ENCODE measurements around the gene NLGN3. TPM values are rescaled to one million over a fixed set of nuclear protein-coding genes. Genes with fewer than 3 reads are reported as not detected.

The NLGN3 gene
- total and polyA plus RNA-seq, 2 donors (not counting 1 experiment from before 2014, with no cell fraction given): 0.41 to 0.83 TPM

GRCh38 chrX:71159335-71159734 is 14.7 kb downstream of the NLGN3 start:
- Histone ChIP-seq H3K9ac (ENCODE audit: insufficient read depth, low read length) (no peak overlapping the region), H3K4me2 (ENCODE audit: extremely low read depth, insufficient read depth, low read length) (no peak overlapping the region), H3K27ac (ENCODE audit: insufficient read depth, low read length) (no peak overlapping the region), H3K4me3 (replicated peaks in 1 of 4; ENCODE audit: control extremely low read depth in 1 of 4, insufficient read depth in 1 of 4, low read depth in 3 of 4, low read length in 4 of 4) (no peak overlapping the region), H3K79me2 (ENCODE audit: control insufficient read depth, insufficient read depth, low read length) (no peaks in the 10 kb centered on the region), H3K9me3 (ENCODE audit: control insufficient read depth, insufficient read depth, low read depth, low read length) (no peaks in the 10 kb centered on the region), H3K27me3 (ENCODE audit: control insufficient read depth, insufficient read depth, low read length) (no peaks in the 10 kb centered on the region), H4K20me1 (ENCODE audit: control insufficient read depth, extremely low read depth, insufficient read depth, low read length) (no peaks in the 10 kb centered on the region), H2AFZ (ENCODE audit: low read length) (no peak overlapping the region), H3K36me3 (ENCODE audit: control insufficient read depth, insufficient read depth, low read length) (no peaks in the 10 kb centered on the region), H3K4me1 (ENCODE audit: control insufficient read depth, extremely low read depth, insufficient read depth, low read length) (no peaks in the 10 kb centered on the region)
- TF ChIP-seq CTCF (conservative IDR thresholded peaks at IDR 0.05 in 1 of 2, IDR thresholded peaks at IDR 0.05 in 1 of 2; ENCODE audit: low read depth in 1 of 2, low read length in 2 of 2) (no peak), EZH2 (IDR thresholded peaks at IDR 0.05; ENCODE audit: low read length, missing control alignments) (no peak)
- no peak for DNase-seq (ENCODE audit: low read depth in 2 of 2)

GRCh38 chrX:71160475-71160874 is 15.8 kb downstream of the NLGN3 start:
- Histone ChIP-seq H3K27me3 (ENCODE audit: control insufficient read depth, insufficient read depth, low read length) (no peaks in the 10 kb centered on the region), H3K4me3 (replicated peaks in 1 of 4; ENCODE audit: control extremely low read depth in 1 of 4, insufficient read depth in 1 of 4, low read depth in 3 of 4, low read length in 4 of 4) (no peak overlapping the region), H3K36me3 (ENCODE audit: control insufficient read depth, insufficient read depth, low read length) (no peaks in the 10 kb centered on the region), H3K9me3 (ENCODE audit: control insufficient read depth, insufficient read depth, low read depth, low read length) (no peaks in the 10 kb centered on the region), H3K9ac (ENCODE audit: insufficient read depth, low read length) (no peak overlapping the region), H3K4me2 (ENCODE audit: extremely low read depth, insufficient read depth, low read length) (no peak overlapping the region), H3K27ac (ENCODE audit: insufficient read depth, low read length) (no peak overlapping the region), H3K4me1 (ENCODE audit: control insufficient read depth, extremely low read depth, insufficient read depth, low read length) (no peaks in the 10 kb centered on the region), H3K79me2 (ENCODE audit: control insufficient read depth, insufficient read depth, low read length) (no peaks in the 10 kb centered on the region), H2AFZ (ENCODE audit: low read length) (no peak overlapping the region), H4K20me1 (ENCODE audit: control insufficient read depth, extremely low read depth, insufficient read depth, low read length) (no peaks in the 10 kb centered on the region)
- no peak for DNase-seq (ENCODE audit: low read depth in 2 of 2)
- no peak for TF ChIP-seq EZH2 (IDR thresholded peaks at IDR 0.05; ENCODE audit: low read length, missing control alignments)
- no peak for TF ChIP-seq CTCF (conservative IDR thresholded peaks at IDR 0.05 in 1 of 2, IDR thresholded peaks at IDR 0.05 in 1 of 2; ENCODE audit: low read depth in 1 of 2, low read length in 2 of 2)

GRCh38 chrX:71162981-71163380 is 18.3 kb downstream of the NLGN3 start:
- Histone ChIP-seq H2AFZ (ENCODE audit: low read length) (no peak overlapping the region), H3K4me3 (replicated peaks in 1 of 4; ENCODE audit: control extremely low read depth in 1 of 4, insufficient read depth in 1 of 4, low read depth in 3 of 4, low read length in 4 of 4) (no peak overlapping the region), H4K20me1 (ENCODE audit: control insufficient read depth, extremely low read depth, insufficient read depth, low read length) (no peaks in the 10 kb centered on the region), H3K36me3 (ENCODE audit: control insufficient read depth, insufficient read depth, low read length) (no peaks in the 10 kb centered on the region), H3K4me2 (ENCODE audit: extremely low read depth, insufficient read depth, low read length) (no peak overlapping the region), H3K79me2 (ENCODE audit: control insufficient read depth, insufficient read depth, low read length) (no peaks in the 10 kb centered on the region), H3K27ac (ENCODE audit: insufficient read depth, low read length) (no peak overlapping the region), H3K9me3 (ENCODE audit: control insufficient read depth, insufficient read depth, low read depth, low read length) (no peaks in the 10 kb centered on the region), H3K4me1 (ENCODE audit: control insufficient read depth, extremely low read depth, insufficient read depth, low read length) (no peaks in the 10 kb centered on the region), H3K27me3 (ENCODE audit: control insufficient read depth, insufficient read depth, low read length) (no peaks in the 10 kb centered on the region), H3K9ac (ENCODE audit: insufficient read depth, low read length) (no peak overlapping the region)
- no peak for TF ChIP-seq EZH2 (IDR thresholded peaks at IDR 0.05; ENCODE audit: low read length, missing control alignments)
- no peak for TF ChIP-seq CTCF (conservative IDR thresholded peaks at IDR 0.05 in 1 of 2, IDR thresholded peaks at IDR 0.05 in 1 of 2; ENCODE audit: low read depth in 1 of 2, low read length in 2 of 2)
- DNase-seq (ENCODE audit: low read depth in 2 of 2): no peak

Data from fibroblast of lung (primary cell).